HG02970 (cell line): ENCODE data around the gene CXorf65.

ENCODE experiments used
- ATAC-seq: cut with Tn5 transposase; IDR thresholded peaks from one replicate; pipeline ENCODE4 v1.9.1; 2021; ENCODE audit warnings: mild to moderate bottlenecking, moderate library complexity, moderate number of reproducible peaks; ENCODE audit not compliant: unreplicated experiment, low FRiP score

Gene CXorf65

DNA sequence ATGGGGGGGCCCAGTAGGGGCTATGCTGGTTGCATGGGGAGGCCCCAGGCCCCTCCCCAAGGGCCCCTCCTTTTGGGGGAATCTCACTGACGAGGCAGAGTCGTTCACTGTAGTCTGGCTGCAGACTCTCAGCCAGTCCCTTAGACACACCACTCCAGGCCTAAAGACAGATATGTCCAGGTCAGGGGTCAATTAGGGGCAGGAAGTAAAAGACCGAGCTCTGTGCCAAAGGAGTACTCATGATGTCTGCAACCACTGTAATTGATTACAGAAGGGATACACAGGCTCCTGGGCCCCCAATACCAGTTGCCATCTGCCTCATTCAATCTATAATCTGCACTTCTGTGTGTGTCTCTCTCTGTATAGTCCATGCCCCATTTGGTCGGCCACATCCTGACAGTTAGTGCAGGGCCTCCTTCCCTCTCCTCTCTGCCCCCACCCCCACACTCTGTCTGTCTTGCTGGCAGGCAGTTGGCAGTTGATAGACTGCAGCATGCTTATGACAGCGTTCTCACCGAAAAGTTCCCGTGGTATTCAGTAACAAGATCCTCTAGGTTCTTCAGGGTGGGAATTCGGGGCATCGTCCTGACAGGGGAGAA lies 1.3 kb upstream of the CXorf65 start:
- ATAC-seq, result no peak

DNA sequence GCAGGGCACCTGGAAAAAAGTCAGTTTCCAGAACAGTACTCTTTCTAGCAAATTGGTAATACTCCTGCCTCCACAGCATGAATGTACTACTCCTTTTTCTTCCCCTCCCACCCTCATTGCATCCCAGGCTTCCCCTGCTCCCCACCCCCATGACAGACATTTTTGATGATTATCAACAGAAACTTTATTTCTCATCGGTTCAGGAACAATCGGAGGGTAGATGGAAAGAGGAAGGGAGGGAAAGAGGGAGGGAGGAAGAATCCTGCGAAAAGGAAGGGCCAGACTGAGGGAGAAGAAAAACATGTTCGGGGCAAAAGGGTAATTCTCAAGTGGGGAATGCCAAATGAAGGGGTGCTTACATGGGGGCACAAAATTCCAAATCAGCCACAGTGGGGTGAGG lies 705 bp upstream of the CXorf65 start:
- no peak for ATAC-seq

DNA sequence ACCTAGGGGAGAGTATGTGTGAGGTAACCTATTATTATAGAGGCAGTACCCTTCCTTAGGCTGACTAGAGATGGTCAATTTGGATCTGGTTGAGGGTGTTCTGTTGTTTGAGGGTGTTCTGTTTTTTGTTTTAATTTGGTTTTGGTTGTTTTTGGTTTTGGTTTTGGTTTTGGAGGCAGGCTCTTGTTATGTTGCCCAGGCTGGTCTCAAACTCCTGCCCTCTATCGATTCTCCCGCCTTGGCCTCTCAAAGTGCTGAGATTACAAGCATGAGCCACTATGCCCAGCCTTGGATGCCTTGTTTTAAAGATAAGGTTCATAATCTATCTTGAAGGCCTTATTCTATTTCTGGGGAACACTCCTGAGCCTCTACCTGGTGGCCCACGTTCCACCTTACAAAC lies 912 bp downstream of the CXorf65 start:
- ATAC-seq, result no peak

DNA sequence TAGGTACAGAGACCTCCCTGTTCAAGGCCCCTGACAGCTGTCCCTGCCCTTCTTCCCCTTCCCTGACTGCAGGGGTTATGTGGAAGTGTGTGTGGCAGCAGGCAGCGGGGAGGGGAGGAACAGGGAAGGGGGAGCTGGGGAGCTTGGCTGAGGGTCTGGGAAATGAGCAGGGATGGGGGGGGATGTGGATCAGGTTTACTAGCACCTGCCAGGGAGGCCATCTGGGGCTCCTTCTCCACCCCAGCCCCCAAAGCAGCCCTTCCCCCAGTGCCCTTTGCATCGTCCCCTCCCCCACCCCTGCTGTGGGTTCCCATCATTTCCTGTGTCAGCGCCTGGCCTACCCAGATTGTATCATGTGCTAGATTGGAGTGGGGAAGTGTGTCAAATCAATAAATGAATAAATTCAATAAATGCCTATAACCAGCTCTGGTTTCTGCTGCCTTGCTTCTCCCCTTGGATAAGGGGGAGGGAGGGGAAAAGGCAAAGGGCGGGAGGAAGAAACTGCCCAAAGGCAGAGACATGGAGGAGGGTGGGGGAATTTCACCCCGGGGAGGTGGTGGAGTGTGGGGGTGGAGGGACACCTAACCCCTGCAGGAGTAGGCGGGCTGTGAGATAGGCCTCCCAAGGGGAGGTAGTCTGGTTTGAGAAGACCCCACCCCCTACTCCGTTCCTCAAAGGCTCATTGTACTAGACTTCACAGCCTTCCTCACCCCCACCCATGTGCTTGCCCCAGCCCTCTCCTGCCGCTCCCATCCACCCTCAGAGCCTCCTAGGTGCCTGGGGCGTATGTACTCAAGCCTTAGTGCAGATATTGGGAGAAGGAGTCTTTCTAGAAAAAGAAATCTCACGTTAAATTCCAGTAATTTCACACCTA lies 3.2 kb downstream of the CXorf65 start:
- ATAC-seq, result no peak

DNA sequence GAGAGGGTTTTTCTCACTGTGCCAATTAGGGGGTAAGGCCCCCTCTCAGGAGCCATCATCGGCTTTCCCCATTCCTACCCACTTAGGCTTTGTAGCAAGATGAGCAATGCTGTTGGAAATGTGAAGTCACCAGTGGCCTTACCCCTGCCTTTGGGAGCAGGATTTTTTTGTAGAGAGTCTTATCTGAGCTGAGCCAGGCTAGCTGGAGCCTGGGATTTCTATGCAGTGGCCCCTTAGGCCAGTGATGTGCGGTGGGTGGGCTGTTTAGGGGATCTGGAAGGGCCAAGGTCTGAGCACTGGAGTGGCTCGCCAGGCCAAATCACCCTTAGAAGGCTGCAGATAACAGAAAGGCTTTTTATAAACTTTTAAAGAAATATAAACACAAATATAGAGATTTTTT lies 4.2 kb downstream of the CXorf65 start:
- ATAC-seq, result no peak

DNA sequence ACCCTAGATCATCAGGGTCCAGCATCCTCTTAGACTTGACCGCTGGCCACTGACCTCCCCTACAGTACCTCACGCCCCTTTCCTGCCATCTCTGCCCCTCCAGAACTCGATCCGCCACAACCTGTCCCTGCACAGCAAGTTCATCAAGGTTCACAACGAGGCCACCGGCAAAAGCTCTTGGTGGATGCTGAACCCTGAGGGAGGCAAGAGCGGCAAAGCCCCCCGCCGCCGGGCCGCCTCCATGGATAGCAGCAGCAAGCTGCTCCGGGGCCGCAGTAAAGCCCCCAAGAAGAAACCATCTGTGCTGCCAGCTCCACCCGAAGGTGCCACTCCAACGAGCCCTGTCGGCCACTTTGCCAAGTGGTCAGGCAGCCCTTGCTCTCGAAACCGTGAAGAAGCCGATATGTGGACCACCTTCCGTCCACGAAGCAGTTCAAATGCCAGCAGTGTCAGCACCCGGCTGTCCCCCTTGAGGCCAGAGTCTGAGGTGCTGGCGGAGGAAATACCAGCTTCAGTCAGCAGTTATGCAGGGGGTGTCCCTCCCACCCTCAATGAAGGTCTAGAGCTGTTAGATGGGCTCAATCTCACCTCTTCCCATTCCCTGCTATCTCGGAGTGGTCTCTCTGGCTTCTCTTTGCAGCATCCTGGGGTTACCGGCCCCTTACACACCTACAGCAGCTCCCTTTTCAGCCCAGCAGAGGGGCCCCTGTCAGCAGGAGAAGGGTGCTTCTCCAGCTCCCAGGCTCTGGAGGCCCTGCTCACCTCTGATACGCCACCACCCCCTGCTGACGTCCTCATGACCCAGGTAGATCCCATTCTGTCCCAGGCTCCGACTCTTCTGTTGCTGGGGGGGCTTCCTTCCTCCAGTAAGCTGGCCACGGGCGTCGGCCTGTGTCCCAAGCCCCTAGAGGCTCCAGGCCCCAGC lies 5.7 kb downstream of the CXorf65 start:
- no peak for ATAC-seq

DNA sequence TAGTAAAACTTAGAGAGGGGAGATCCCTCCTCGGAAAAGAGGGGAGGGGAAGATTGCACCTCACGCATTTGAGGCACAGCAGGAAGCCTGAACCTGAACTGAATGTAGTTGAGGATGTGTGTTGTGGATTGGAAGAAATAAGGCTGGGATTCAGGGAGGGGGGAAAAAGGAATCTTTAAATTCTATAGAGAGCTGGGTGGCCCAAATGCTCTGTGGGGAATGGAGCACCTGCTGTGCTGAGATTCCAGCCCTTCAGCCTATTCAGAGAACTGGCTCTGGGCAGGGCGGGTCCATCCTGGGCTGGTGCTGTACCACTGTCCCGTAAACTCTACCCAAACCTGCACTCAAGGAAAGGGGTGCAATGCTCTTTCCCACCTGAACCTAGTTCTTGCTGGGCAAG lies 6.8 kb downstream of the CXorf65 start:
- ATAC-seq, result no peak

DNA sequence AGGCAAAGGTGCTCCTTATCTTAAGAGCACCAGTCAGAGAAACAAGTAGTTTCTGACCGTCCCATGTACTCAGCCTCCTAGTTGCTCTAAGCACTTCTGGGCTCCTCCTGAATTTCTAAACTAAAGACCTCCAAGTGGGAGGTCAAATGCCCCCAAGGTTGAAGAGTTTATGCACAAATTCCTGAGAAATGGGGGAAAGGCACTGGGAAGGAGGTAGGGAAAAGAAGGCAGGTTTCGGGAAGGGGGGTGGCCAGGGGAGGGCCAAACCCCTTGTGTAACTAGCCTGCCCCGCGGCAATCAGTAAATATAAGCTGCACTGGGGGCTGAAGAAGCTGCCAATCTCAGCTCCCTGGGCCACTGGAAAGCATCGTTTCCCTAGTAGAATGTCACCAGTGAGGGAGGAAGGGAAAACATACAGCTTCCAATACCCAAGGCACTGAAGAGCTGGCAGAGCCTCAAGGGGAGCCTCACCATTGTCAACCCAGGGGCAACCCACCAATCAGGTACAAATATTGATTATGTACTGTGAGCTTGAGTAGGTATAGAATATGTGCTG lies 7.5 kb downstream of the CXorf65 start:
- ATAC-seq, result no peak

DNA sequence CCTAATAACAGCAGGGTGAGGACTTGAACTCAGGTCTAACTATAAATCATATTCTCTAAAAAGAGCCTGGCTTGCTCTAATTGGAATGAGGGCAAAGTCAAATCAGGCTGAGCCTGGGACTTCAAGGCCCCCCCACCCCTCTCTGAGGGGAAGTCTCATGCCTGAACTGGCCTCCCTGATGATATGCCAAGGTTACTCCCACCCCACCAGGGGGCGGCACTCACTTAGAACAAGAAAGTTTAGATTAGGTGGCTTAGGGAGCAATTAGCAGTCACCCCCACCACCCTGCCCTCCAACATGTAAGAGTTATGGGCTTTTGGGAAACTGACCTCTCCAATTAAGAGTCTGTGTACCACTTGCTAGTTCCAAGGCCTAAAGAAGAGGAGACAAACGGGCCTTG lies 8.2 kb downstream of the CXorf65 start:
- ATAC-seq, result no peak

DNA sequence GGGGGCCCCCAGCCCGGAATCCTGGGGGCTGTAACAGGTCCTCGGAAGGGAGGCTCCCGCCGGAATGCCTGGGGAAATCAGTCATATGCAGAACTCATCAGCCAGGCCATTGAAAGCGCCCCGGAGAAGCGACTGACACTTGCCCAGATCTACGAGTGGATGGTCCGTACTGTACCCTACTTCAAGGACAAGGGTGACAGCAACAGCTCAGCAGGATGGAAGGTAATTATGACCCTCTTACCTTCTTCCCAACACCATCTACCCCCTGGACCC lies 9.8 kb downstream of the CXorf65 start:
- no peak for ATAC-seq

DNA sequence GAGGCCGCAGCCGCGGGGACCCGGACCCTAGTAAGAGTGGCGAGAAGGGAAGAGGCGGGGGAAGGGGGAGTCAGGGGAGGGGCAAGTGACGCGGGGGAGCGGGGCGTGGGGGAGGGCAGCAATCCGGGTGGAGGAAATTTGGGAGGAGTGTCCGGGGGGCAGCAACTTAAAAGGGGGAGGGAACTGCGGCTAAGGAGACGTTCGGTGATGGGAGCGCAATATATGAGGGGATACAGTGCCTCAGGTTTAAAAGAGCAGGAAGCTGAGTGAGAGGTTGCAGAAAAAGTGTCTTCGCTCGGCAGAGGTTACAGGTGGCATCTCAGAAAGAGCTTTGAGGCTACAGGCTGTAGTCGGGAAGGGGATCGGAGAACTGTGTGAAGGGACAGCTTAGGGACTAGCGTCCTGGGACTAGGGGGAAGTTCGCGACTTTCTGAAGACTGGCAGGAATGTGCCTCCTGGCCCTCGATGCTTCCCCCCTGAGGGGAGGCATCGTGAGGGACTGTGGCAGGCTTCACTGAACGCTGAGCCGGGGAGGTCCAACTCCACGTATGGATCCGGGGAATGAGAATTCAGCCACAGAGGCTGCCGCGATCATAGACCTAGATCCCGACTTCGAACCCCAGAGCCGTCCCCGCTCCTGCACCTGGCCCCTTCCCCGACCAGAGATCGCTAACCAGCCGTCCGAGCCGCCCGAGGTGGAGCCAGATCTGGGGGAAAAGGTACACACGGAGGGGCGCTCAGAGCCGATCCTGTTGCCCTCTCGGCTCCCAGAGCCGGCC lies 10.4 kb downstream of the CXorf65 start:
- ATAC-seq, result no peak

DNA sequence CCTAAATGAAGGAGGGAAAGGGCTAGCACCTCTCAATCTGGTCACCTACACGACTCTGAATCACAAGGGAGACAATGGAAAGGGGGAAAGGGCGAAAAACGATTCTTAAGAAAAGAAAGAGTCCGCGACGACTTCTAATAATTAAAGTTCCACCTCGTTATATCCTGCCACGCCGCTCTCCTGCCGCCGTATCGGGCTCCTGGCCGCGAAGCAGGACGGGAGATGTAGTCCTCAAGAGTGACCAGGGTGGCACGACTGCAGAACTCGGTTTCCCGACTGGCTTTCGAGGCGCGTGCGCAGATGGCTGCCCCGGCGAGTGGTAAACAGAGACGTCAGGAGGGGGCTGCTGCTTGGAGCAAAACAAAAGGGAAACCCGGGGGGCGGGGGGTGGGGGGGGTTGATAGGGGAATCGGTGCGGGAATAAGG lies 11.0 kb downstream of the CXorf65 start, which contains the start of gene FOXO4:
Gene FOXO4, plus strand, starts transcription at position 297 of the 426 bp plus-strand sequence. CDS start 678 bp downstream, outside the sequence.
- ATAC-seq, result no peak

DNA sequence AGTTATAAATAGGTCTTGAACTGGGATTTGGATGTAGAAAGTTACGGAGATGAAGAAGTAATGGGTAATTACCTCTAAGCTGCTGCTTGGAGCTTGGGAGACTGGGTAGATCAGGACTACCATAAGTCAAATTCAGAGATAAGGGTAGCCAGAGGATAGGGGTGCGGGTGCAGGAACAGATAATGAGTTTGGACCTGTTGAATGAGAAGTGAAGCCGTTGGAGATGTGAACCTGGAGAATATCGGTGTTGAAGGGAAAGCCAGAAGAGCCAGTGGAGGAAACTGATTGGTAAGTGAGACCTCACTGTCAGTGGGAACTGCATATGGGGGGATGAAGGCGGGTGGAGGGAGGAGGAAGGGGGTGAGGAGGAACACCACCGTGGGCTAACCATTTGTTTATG lies 11.5 kb downstream of the CXorf65 start:
- ATAC-seq, result no peak

DNA sequence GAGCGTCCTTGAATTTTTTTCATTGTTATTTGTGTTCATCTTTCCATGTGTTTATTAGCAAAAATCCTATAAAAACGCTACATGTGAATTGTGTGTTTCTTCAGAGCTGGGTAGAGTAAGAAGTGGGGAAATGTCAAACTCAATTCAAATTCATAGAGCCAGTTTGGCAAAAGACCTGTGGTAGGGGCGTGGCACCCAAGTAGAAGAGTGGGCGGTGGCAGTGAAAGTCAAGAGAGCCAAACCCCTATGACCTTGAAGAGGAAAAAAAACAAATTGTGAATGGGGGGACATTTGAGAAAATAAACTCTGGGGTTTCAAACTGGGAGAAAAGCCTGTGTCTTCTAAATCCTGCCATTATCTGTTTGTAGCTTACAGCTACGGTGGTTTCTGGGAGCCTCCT lies 15.3 kb downstream of the CXorf65 start:
- ATAC-seq, result no peak

DNA sequence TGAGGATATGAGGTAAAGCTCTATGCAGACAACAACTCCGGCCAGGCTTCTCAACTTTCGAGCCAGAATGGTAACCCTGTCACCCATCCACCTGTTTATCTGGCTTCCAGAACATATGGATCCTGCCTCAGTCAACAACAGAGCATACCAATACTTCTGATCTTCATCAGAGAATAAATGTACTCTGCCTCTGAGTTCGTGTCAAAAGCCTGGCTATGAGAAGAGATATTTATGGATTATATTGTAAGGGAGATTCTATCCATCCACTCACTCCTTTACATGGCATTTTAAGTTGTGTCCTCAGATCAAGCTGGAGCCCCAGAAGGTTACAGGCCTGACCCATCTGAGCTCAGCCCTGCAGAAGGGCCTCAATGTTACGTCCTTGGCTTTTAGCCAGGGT lies 20.6 kb downstream of the CXorf65 start:
- ATAC-seq, result no peak

DNA sequence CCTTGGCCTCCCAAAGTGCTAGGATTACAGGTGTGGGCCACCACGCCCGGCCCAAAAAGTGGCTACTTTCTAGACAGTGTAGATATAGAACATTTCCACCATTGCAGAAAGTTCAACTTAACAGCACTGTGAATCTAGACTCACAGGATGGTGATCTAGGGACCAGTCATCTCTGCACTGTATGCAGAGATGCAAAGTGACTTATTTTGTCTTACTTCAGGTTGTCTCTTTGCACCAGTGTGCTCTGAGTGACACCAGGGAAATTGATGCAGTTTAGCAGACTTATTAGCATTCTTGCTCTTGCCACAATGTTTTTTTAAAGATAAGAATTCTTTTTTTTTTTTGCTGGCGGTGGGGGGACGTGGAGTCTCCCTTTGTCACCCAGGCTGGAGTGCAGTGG lies 23.7 kb downstream of the CXorf65 start:
- no peak for ATAC-seq

DNA sequence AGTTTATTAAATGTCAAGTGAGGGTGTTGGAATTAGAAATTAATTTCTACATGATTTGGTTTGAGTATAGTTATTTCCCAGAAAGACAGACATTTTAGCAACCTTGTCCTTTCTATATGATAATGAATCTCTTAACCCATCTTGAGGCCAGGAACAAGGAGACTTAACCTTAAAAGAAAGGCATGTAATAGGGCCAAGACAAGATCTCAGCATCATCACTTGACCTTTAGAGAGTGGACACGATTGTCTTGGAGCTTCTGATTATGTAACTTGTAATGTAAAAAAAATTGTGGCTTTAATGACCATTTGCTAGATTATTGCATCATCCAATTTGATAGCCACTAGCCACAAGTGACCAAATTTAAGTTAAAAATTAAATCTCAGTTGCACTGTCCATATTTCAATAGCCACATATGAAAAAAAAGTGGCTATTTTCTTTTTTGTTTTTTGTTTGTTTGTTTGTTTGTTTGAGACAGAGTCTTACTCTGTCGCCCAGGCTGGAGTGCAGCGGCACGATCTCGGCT lies 24.4 kb downstream of the CXorf65 start:
- ATAC-seq, result no peak

DNA sequence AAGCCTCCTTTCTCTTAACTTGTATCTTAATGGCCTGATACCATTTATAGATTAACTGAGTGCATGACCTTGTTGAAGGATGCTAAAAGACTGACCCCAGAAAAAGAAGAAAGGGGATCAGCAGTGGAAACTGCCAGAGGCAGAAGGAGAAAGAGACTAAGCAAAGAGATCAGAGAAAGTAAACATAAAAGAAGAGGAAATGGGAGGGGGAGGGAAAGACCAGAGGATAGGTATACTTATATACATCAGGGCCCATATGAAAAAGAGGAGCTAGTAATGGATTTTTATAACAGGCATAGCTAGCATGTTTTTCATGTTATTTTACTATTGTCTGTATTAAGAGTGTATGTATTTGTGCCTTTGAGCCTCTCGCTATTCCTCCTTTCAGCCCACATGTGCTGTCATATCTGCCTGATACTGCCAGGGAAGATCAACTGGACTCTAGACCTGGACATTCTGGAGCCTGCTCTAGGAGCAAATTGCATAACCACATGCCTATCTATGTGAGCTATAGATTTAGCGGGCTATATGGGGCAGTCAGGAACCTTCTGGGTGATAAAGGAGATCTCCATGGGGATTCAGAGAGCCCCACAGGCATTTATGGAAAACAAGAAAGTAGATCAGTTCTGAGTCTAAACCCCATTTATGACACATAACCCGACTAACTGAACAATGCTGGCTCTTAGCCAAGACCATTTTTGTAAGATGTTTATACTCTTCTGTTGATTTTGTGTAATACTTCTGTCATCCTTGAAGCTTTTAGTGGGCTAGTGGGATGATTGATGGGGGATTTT lies 25.0 kb downstream of the CXorf65 start:
- no peak for ATAC-seq

DNA sequence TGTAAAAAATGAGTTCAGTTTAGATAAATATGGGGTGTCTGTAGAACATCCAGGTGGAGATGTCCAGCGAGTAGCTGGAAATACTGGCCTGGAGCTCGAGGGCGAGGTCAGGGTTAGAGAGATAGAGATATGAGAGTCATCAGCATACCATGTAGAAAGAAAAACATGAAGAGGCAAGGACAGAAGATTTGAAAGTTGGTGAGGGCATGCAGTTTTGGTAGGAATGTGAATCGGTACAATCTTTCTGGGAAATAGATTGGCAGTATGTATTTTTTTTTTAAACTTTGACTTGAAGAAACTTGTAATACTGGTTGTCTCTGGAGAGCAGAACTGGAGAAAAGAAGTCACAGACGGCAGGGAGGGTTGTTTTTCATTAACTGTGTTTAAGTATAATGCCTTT lies 36.0 kb downstream of the CXorf65 start:
- no peak for ATAC-seq
